IPS-18a (cell line): Measurements from ENCODE around the gene FAM20A.
A peak's percentile ranks its signal among the peaks of the same experiment; 100 is the strongest.

Experiments
- H3K27ac ChIP-seq: one replicate; pipeline ENCODE4 v1.5.1; 2013; ENCODE audit warnings: low read length
- H3K27me3 ChIP-seq: one replicate; pipeline ENCODE4 v1.6.1; 2013; ENCODE audit warnings: mild to moderate bottlenecking, low read length; ENCODE audit not compliant: control insufficient read depth, insufficient read depth
- H3K36me3 ChIP-seq: one replicate; pipeline ENCODE4 v1.6.1; 2013; ENCODE audit warnings: low read depth, low read length; ENCODE audit not compliant: control insufficient read depth
- H3K4me1 ChIP-seq: one replicate; pipeline ENCODE4 v1.6.1; 2013; ENCODE audit warnings: low read depth, low read length; ENCODE audit not compliant: control insufficient read depth
- H3K4me3 ChIP-seq: one replicate; pipeline ENCODE4 v1.5.1; 2013; ENCODE audit warnings: low read length
- H3K9ac ChIP-seq: one replicate; pipeline ENCODE4 v1.6.1; 2013; ENCODE audit warnings: mild to moderate bottlenecking, low read length, moderate library complexity
- H3K9me3 ChIP-seq: one replicate; pipeline ENCODE4 v1.6.1; 2013; ENCODE audit warnings: low read depth, low read length; ENCODE audit not compliant: control insufficient read depth

Gene FAM20A

GRCh38 chr17:68606451-68607307, 5.5 kb upstream of the FAM20A start:
- H3K4me3 ChIP-seq = no peak overlapping the region
- no peaks in the 10 kb centered on the region for H3K36me3 ChIP-seq
- peaks cover 16% of the 10 kb centered on the region for H3K9me3 ChIP-seq
- no peak overlapping the region for H3K9ac ChIP-seq
- peaks cover 16% of the 10 kb centered on the region for H3K27me3 ChIP-seq
- H3K4me1 ChIP-seq = peaks cover 5% of the 10 kb centered on the region
- no peak overlapping the region for H3K27ac ChIP-seq

- no peak overlapping the region for H3K4me3 ChIP-seq
- peaks cover 5% of the 10 kb centered on the region for H3K4me1 ChIP-seq
- H3K36me3 ChIP-seq = no peaks in the 10 kb centered on the region
- H3K9ac ChIP-seq = no peak overlapping the region
- peaks cover 23% of the 10 kb centered on the region for H3K27me3 ChIP-seq
- peaks cover 16% of the 10 kb centered on the region for H3K9me3 ChIP-seq
- no peak overlapping the region for H3K27ac ChIP-seq
These were observed 4.7 kb upstream of the FAM20A start for GRCh38 chr17:68605914-68606313.

- peaks cover 9% of the 10 kb centered on the region for H3K4me1 ChIP-seq
These were observed 2.5 kb upstream of the FAM20A start for GRCh38 chr17:68603656-68604055.

GRCh38 chr17:68603027-68603426, 1.9 kb upstream of the FAM20A start:
- no peak overlapping the region for H3K4me3 ChIP-seq
- H3K36me3 ChIP-seq = no peaks in the 10 kb centered on the region
- peaks cover 9% of the 10 kb centered on the region for H3K4me1 ChIP-seq
- H3K9me3 ChIP-seq = peaks cover 3% of the 10 kb centered on the region
- peaks cover 49% of the 10 kb centered on the region for H3K27me3 ChIP-seq
- no peak overlapping the region for H3K9ac ChIP-seq
- no peak overlapping the region for H3K27ac ChIP-seq

More at GRCh38 chr17:68603656-68604055, 2.5 kb upstream of the FAM20A start:
- H3K9me3 ChIP-seq = peaks cover 5% of the 10 kb centered on the region
- no peaks in the 10 kb centered on the region for H3K36me3 ChIP-seq
- H3K27me3 ChIP-seq = peaks cover 44% of the 10 kb centered on the region
- H3K27ac ChIP-seq = no peak overlapping the region
- no peak overlapping the region for H3K9ac ChIP-seq
- H3K4me3 ChIP-seq = no peak overlapping the region

- Histone ChIP-seq H3K9me3 (no peaks in the 10 kb centered on the region), H3K27me3 (peaks cover 49% of the 10 kb centered on the region), H3K27ac (no peak overlapping the region), H3K4me3 (no peak overlapping the region), H3K9ac (no peak overlapping the region), H3K4me1 (peaks cover 9% of the 10 kb centered on the region), H3K36me3 (no peaks in the 10 kb centered on the region)
These were observed 1.1 kb upstream of the FAM20A start for GRCh38 chr17:68602289-68602688.

- peak overlapping the region; percentile 46 for H3K4me3 ChIP-seq
- H3K9ac ChIP-seq = no peak overlapping the region
- H3K4me1 ChIP-seq = peaks cover 9% of the 10 kb centered on the region
- H3K27me3 ChIP-seq = peaks cover 49% of the 10 kb centered on the region
- H3K27ac ChIP-seq = no peak overlapping the region
- no peaks in the 10 kb centered on the region for H3K9me3 ChIP-seq
- H3K36me3 ChIP-seq = no peaks in the 10 kb centered on the region
These were observed 560 bp upstream of the FAM20A start for GRCh38 chr17:68601565-68602288.

- no peaks in the 10 kb centered on the region for H3K36me3 ChIP-seq
- peak overlapping the region; percentile 45 for H3K9ac ChIP-seq
- H3K27me3 ChIP-seq = peaks cover 49% of the 10 kb centered on the region
- peak overlapping the region; percentile 72 for H3K4me3 ChIP-seq
- H3K27ac ChIP-seq = no peak overlapping the region
- peaks cover 9% of the 10 kb centered on the region for H3K4me1 ChIP-seq
- H3K9me3 ChIP-seq = no peaks in the 10 kb centered on the region
These were observed 868 bp downstream of the FAM20A start for GRCh38 chr17:68600067-68600930.

GRCh38 chr17:68599552-68600066, 1.6 kb downstream of the FAM20A start:
- H3K27ac ChIP-seq = no peak overlapping the region
- H3K9me3 ChIP-seq = no peaks in the 10 kb centered on the region
- H3K9ac ChIP-seq = peak overlapping the region; percentile 45
- H3K4me1 ChIP-seq = peaks cover 4% of the 10 kb centered on the region
- no peaks in the 10 kb centered on the region for H3K36me3 ChIP-seq
- peaks cover 49% of the 10 kb centered on the region for H3K27me3 ChIP-seq
- H3K4me3 ChIP-seq = peak overlapping the region; percentile 72

- Histone ChIP-seq H3K9ac (peak overlapping the region; percentile 45), H3K4me3 (peak overlapping the region; percentile 72), H3K9me3 (no peaks in the 10 kb centered on the region), H3K27ac (no peak overlapping the region), H3K27me3 (peaks cover 49% of the 10 kb centered on the region), H3K4me1 (peaks cover 4% of the 10 kb centered on the region), H3K36me3 (no peaks in the 10 kb centered on the region)
These were observed 2.1 kb downstream of the FAM20A start for GRCh38 chr17:68599091-68599490.

- Histone ChIP-seq H3K27me3 (peaks cover 49% of the 10 kb centered on the region), H3K4me1 (peaks cover 4% of the 10 kb centered on the region), H3K4me3 (peak overlapping the region; percentile 72), H3K9me3 (no peaks in the 10 kb centered on the region), H3K9ac (no peak overlapping the region), H3K36me3 (no peaks in the 10 kb centered on the region), H3K27ac (no peak overlapping the region)
These were observed 2.6 kb downstream of the FAM20A start for GRCh38 chr17:68598545-68598961.

GRCh38 chr17:68598074-68598473, 3.1 kb downstream of the FAM20A start:
- Histone ChIP-seq H3K9me3 (no peaks in the 10 kb centered on the region), H3K4me1 (peaks cover 4% of the 10 kb centered on the region), H3K27ac (no peak overlapping the region), H3K36me3 (no peaks in the 10 kb centered on the region), H3K27me3 (peaks cover 47% of the 10 kb centered on the region), H3K9ac (no peak overlapping the region), H3K4me3 (no peak overlapping the region)
